CMK (cell line): ENCODE measurements around the gene C20orf144.
"Not testable (repeated sequence)": the region's sequence is repeated elsewhere in the genome, so short reads cannot be mapped to it uniquely, and the experiment has no call there.

Experiments used
- DNase-seq: peaks from one replicate; pipeline ENCODE4 v3.0.0-alpha.2; 2010; ENCODE audit warnings: low read depth

Gene C20orf144

GRCh38 chr20:33697129-33697528, 35.0 kb downstream of the C20orf144 start:
- no peak for DNase-seq

- not testable (repeated sequence) for DNase-seq
Measured at GRCh38 chr20:33698966-33699365, 36.8 kb downstream of the C20orf144 start.

GRCh38 chr20:33700696-33701441, 38.7 kb downstream of the C20orf144 start:
- DNase-seq, result not testable (repeated sequence)

- no peak for DNase-seq
Measured at GRCh38 chr20:33701629-33702450, 39.7 kb downstream of the C20orf144 start.

GRCh38 chr20:33702861-33703260, 40.7 kb downstream of the C20orf144 start:
- DNase-seq, result no peak

- no peak for DNase-seq
Measured at GRCh38 chr20:33703498-33704137, 41.5 kb downstream of the C20orf144 start.

- no peak for DNase-seq
Measured at GRCh38 chr20:33704197-33704924, 42.2 kb downstream of the C20orf144 start.

GRCh38 chr20:33707668-33708067, 45.5 kb downstream of the C20orf144 start:
- DNase-seq, result no peak

- DNase-seq, result no peak
Measured at GRCh38 chr20:33709398-33709797, 47.3 kb downstream of the C20orf144 start.

- DNase-seq, result no peak
Measured at GRCh38 chr20:33709905-33710541, 47.9 kb downstream of the C20orf144 start.

- no peak for DNase-seq
Measured at GRCh38 chr20:33710681-33711445, 48.7 kb downstream of the C20orf144 start.

- no peak for DNase-seq
Measured at GRCh38 chr20:33711446-33711738, 49.3 kb downstream of the C20orf144 start.
